ENCODE data around the gene TBC1D17. TPM values are rescaled to one million over a fixed set of nuclear protein-coding genes. Genes with fewer than 3 reads are reported as not detected.

TBC1D17 gene
- total RNA-seq, 4 donors from 2014 or later: 56.4 to 93.4 (median 59.8) TPM

DNA sequence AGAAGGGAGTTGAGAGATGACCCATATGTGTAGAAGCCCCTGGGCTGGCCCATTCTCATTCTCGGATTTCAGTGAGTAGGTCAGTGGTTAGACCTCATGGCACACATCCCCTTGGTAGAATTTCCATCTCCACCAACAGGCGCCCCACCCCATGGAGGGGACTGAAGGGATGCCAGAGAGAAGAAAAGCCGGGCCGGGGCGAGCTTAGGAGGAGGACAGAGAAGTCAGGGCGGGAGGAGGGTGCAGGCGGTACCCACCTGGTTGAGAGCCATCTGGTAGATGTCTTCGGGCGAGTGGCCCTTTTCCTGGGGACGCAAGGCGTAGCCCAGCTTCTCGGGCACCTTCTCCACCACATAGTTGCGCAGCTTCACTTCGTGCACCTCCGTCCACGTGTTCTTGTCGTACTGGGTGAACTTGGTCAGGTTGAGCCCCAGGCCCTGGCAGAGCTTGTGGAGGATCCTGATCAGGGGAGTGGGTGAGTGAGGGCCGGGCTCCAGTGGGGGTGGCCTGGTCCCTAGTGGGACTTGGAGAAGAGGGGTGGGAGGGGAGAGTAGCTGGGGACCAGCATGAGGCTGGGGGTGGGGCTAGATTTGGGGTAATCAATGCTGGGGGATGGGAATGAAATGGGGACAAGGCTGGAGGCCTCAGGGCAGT, 16.6 kb downstream of the TBC1D17 start:
- TF ChIP-seq POLR2A (IDR thresholded peaks at IDR 0.05) (no peak), CTCF (IDR thresholded peaks at IDR 0.05) (no peak)
- WGBS, 2 donors: 92% methylated on average over 18 of the region's 18 CpGs
- intact Hi-C loops (cut with DNase I; ENCODE audit: low total_unique reads): no loop called here

DNA sequence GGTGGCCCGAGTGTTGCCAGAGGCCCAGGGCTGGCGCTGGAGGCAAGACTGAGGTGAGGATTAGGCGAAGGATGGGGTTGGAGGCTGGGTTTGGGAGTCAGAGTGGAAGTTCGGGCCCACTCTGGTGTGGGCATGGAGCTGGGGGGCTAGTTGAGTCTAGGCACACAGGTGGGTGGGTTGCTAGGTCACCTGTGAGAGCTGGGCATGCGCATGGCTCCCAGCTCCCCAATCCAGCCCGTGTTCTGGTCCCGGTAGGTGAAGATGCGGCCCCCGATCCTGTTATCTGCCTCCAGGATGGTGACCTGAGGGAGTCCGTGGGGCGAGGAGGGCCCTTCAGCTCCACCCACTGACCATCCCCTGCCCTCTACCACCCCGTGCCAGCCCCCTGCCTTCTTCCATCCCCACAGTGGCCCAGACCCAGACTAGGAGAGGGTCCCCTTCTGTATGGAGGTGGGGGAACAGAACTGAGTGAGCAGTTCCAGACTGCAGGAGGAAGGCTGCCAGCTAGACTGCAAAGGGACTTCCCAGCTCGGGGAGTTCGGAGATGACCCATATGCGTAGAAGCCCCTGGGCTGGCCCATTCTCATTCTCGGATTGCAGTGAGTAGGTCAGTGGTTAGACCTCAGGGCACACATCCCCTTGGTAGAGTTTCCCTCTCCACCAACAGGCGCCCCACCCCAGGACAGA, 17.5 kb downstream of the TBC1D17 start:
- 80 to 82% methylated on average over 17 of the region's 17 CpGs for WGBS, 2 donors
- H3K4me3 ChIP-seq (ENCODE audit: low read depth, poor library complexity, severe bottlenecking): no peak overlapping the region
- intact Hi-C loops (cut with DNase I; ENCODE audit: low total_unique reads): no loop called here
- TF ChIP-seq POLR2A (IDR thresholded peaks at IDR 0.05) (no peak), CTCF (IDR thresholded peaks at IDR 0.05) (no peak)
- DNase-seq (ENCODE audit: low spot score in 2 of 2): no peak

More for the DNA sequence above, 16.6 kb downstream of the TBC1D17 start:
- no peak for DNase-seq (ENCODE audit: low spot score in 2 of 2)
- H3K4me3 ChIP-seq (ENCODE audit: low read depth, poor library complexity, severe bottlenecking): no peak overlapping the region

DNA sequence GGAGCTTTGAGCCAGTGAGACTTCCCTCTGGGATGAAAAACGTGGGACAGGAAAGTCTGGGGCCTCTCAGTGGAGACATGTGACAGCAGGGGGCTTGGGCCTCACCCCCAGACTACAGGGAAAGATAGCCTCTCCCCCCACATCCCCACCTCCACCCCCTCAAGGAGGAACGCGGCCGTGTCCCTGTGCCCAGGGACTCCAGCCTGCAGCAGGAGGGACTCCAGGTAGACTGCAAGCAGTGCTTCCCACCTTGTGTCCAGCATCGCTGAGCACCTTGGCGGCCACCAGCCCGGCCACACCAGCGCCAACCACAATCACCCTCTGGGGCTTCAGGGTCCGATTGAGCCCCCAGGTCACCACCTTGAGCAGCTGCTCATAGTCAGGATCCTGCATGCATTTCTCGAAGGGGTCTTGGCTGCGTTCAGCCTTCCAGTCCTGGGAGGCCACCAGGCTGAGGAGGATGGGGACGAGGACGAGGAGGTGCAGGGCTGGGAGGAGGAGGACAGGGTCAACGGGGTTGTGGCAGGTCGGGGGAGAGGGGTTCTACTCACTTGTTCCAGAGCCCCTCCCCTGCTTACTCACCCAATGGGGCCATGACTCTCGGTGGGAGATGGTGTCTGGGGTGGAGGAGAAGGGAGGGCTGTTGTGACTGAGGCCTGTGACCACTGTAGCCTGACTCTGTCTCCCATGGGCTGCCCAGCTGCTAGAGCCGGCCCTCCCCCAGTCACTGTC, 18.2 kb downstream of the TBC1D17 start:
- TF ChIP-seq CTCF (IDR thresholded peaks at IDR 0.05) (no peak), POLR2A (IDR thresholded peaks at IDR 0.05) (no peak)
- no peak overlapping the region for H3K4me3 ChIP-seq (ENCODE audit: low read depth, poor library complexity, severe bottlenecking)
- WGBS, 2 donors: 68 to 72% methylated on average over 14 to 17 of the region's 17 CpGs
- intact Hi-C loops (cut with DNase I; ENCODE audit: low total_unique reads): no loop called here
- DNase-seq (ENCODE audit: low spot score in 2 of 2): no peak

DNA sequence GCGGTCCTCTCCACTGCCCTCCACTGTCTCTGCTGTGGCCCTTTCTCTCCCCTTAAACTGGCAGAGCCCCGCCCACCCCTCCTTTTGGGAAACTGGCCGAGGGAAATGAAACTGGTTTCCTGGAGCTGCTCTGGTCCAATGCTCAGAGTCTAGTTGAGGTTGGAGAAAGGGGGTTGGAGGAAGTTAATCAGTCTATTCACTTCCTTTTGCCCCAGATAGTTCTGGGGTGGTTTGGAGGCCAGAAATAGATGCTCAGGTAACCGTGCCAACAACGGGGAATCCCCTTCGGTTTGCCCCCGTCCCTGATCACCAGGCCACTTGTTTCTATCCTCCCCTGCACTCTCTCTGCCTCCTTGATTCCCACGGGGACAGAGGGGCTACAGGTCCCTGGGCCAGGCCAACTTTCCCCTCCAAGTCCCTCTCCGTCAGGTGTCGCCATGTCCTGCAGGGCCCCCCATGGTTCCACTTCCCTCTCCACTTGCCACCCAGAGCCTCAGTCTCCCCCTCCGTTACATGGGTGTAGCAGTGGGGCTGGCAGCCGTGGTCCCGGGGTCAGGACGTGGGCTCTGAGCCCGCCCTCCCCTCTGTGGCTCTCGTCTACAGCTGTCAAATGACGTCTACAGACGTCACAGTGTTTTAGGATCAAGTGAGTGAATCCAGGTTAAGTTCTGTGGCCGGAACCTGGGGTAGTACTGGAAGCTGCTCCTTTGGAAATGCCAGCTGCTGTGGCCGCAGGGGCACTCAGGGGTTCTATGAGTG, 19.5 kb downstream of the TBC1D17 start, which contains the start of gene IL4I1:
Gene IL4I1, minus strand, starts transcription at position 25 of the 759 bp plus-strand sequence. CDS start 727 bp downstream, outside the sequence.
- H3K4me3 ChIP-seq (ENCODE audit: low read depth, poor library complexity, severe bottlenecking): no peak within 1 kb of the TSS
- DNase-seq (ENCODE audit: low spot score in 2 of 2): no peak
- intact Hi-C loops (cut with DNase I; ENCODE audit: low total_unique reads): no loop called here

More for the DNA sequence above, 19.5 kb downstream of the TBC1D17 start, which contains the start of gene IL4I1:
- TF ChIP-seq POLR2A (IDR thresholded peaks at IDR 0.05): no peak
- no peak for TF ChIP-seq CTCF (IDR thresholded peaks at IDR 0.05)
- WGBS, 2 donors: 22 to 29% methylated on average over 17 to 20 of the region's 20 CpGs
